Measurements from ENCODE around the gene RAB11FIP2.

DNA sequence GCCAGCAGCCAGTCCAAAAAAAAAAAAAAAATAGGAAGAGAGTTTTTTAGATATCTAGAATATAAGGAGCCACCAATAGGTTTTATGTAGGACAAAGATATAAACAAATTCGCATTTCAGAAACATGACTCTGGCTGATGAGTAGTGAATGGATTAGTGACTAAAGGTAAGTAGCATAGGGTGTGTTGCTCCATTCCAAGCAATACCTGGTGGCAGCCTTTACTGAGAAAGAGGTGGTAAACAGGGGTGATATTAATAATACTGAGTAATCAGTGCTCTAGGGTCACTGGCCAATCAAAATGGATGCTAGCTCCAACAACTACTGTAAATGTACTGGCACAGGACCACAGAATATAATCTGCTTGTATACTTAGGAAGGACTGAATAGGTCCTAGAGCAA lies 45.5 kb upstream of the RAB11FIP2 start:
- TF ChIP-seq, protein P1, sequence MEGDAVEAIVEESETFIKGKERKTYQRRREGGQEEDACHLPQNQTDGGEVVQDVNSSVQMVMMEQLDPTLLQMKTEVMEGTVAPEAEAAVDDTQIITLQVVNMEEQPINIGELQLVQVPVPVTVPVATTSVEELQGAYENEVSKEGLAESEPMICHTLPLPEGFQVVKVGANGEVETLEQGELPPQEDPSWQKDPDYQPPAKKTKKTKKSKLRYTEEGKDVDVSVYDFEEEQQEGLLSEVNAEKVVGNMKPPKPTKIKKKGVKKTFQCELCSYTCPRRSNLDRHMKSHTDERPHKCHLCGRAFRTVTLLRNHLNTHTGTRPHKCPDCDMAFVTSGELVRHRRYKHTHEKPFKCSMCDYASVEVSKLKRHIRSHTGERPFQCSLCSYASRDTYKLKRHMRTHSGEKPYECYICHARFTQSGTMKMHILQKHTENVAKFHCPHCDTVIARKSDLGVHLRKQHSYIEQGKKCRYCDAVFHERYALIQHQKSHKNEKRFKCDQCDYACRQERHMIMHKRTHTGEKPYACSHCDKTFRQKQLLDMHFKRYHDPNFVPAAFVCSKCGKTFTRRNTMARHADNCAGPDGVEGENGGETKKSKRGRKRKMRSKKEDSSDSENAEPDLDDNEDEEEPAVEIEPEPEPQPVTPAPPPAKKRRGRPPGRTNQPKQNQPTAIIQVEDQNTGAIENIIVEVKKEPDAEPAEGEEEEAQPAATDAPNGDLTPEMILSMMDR (IDR thresholded peaks at IDR 0.05; ENCODE audit: insufficient read depth, low read depth, low read length): no peak
- no peak for TF ChIP-seq EZH2 (IDR thresholded peaks at IDR 0.05; ENCODE audit: insufficient read depth, low read length)

Measured in astrocyte (in vitro differentiated cells and primary cell).